Astrocyte of the cerebellum (primary cell): Measurements from ENCODE around the gene TBC1D7.

Experiments
- DNase-seq: peaks from one replicate; pipeline ENCODE4 v3.0.0-alpha.2; 2011; ENCODE audit warnings: low read depth
- H3K4me3 ChIP-seq: 2 replicates; pipeline ENCODE4 v1.5.1; 2011; ENCODE audit warnings: mild to moderate bottlenecking, low read depth, low read length, moderate library complexity
- CTCF ChIP-seq: IDR thresholded peaks from 2 replicates; pipeline ENCODE4 v1.5.1; 2012; ENCODE audit warnings: low read length, low read depth, moderate library complexity, mild to moderate bottlenecking; ENCODE audit errors: missing control alignments
- in situ Hi-C: cut with HindIII; loops from 2 replicates; pipeline ENCODE4 v1.10.0; 2017; ENCODE audit warnings: low sequenced_read_pairs

The TBC1D7 gene

GRCh38 chr6:13298446-13298845, 29.9 kb downstream of the TBC1D7 start:
- in situ Hi-C loops = no loop called here
- TF ChIP-seq CTCF = no peak
- DNase-seq = no peak
- no peak overlapping the region for H3K4me3 ChIP-seq

DNA sequence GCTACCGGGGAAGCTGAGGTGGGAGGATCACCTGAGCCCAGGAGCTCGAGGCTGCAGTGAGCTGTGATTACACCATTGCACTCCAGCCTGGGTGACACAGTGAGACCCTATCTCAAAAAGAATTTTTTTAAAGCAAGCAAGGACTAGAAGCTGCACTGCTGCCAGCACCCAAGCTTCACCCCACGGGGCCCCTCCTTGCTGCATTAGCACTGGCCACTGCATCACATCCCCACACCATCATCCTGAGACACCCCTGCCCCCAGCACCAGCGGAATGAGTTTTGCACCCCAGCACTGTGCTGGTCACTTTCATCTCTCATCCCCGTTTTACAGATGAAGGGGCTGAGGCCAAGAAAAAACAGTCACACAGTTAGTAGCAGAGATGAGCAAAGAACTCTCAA, 30.9 kb downstream of the TBC1D7 start:
- H3K4me3 ChIP-seq = no peak overlapping the region
- in situ Hi-C loops = no loop called here
- no peak for TF ChIP-seq CTCF
- DNase-seq = no peak

DNA sequence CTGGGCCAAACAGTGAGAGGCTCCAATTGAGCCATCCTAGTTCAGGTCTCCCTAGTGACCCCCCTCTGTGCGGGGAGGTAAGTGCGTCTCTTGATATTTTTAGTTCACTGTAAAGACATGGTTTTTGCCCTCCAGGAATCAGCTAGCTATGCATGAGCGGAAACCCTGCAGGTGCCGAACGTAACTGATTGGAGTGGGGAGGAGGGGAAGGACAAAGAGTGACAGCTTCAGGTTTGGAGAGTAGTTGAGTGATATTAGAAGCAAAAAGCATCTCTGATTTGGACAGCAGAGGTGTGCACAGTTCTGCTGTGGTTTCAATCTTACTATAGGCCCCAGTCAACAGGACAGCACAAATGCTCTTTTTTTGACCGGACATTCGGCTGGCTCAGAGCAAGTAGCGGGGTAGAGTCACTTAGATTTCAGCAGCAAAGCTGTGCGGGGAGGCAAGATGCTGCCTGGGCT, 31.8 kb downstream of the TBC1D7 start:
- in situ Hi-C loops = no loop called here
- TF ChIP-seq CTCF = no peak
- no peak overlapping the region for H3K4me3 ChIP-seq
- DNase-seq = no peak

DNA sequence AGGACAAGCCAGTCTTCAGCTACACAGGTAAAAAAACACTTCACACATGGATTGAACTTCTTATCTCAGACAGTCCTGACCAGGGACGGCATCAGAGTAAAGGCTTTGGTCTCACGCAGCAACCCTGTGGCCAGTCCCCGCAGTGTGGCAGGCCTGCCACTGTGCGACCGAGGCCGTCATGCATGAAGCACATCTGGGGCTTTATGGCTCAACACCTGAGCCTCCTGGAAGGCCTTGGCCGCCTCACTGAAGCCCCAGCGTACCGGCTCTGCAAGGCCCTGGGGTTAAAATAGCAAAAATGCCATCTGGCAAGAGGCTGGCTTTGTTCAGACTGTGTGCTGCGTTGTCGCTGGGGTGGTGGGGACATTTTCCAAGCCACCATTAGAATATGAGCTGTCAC, 32.8 kb downstream of the TBC1D7 start:
- in situ Hi-C loops = no loop called here
- no peak overlapping the region for H3K4me3 ChIP-seq
- TF ChIP-seq CTCF = no peak
- no peak for DNase-seq

DNA sequence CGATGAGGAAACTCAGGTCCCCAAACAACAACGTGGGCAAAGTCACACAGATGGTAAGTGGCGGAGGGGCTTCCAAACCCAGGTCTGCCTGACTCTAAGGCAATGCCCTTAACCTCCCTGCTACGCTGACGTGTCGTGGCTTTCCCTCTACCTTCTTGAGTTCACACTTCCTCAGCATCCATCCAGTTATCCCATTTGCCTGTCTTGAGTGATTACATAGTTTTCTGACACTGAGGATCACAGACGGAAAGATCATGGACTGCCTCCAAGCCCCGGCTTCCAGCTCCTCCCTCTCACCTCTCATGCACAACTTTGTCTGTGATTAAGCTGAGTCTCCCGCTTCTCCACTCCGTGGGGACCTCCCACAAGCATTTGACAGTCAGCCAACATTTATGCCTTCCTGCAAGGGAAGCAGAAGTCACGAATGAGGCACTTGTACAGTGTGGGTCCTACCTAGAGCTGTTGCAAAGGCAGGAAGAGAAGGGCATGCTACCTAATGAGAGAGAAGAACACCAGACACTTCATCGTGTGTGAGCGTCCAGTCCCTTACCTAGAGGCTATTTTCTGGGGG, 33.8 kb downstream of the TBC1D7 start:
- H3K4me3 ChIP-seq = no peak overlapping the region
- TF ChIP-seq CTCF = no peak
- in situ Hi-C loops = no loop called here
- no peak for DNase-seq

DNA sequence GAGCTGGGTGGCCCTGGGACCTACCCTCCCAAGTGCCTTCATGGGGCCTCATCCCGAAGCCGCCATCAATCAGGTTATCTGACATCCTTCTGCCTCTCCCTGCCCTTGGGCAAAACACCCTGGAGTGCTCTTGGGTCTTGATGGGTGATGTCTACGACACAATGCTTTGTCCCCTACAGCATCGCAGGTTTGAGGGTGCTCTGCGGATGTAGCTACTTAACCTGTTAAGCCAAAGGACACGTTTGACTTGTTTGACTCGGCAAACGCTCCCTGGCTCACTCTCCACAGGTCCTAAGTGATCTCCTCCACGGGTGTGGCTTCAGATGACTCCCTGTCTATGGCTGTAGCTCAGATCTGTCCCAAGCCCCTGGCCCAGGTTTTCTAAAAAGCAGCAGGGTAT, 35.6 kb downstream of the TBC1D7 start:
- H3K4me3 ChIP-seq = no peak overlapping the region
- in situ Hi-C loops = no loop called here
- DNase-seq = no peak
- no peak for TF ChIP-seq CTCF
